ENCODE data around the gene STX5. TPM values are rescaled to one million over a fixed set of nuclear protein-coding genes. Genes with fewer than 3 reads are reported as not detected.

STX5 gene
- 46.2 and 49.9 TPM in 2 replicates for total RNA-seq

GRCh38 chr11:62831520-62832335, at the start of gene STX5:
TSS of gene STX5 (minus strand) at chr11:62832051. CDS start at chr11:62831243, 808 bp downstream.

GRCh38 chr11:62880803-62881578, 49.1 kb upstream of the STX5 start, which contains the start of gene SLC3A2:
TSS of gene SLC3A2 (plus strand) at chr11:62880896. CDS start at chr11:62881024, 128 bp downstream.

GRCh38 chr11:62839050-62839945, 7.4 kb upstream of the STX5 start, which contains the start of gene WDR74:
TSS of gene WDR74 (minus strand) at chr11:62839590. CDS start at chr11:62839570, 20 bp downstream.

GRCh38 chr11:62832336-62833234, 734 bp upstream of the STX5 start, which contains the start of gene TEX54:
TSS of gene TEX54 (minus strand) at chr11:62832841.

GRCh38 chr11:62805076-62805892, 26.6 kb downstream of the STX5 start, which contains the start of gene NXF1:
TSS of gene NXF1 (minus strand) at chr11:62805440. CDS start at chr11:62805356, 84 bp downstream.

GRCh38 chr11:62791501-62792201, 40.2 kb downstream of the STX5 start, which contains the start of gene TMEM223:
TSS of gene TMEM223 (minus strand) at chr11:62792006. CDS start at chr11:62791994, 12 bp downstream.

GRCh38 chr11:62787005-62787759, 44.7 kb downstream of the STX5 start, which contains the start of gene TMEM179B:
TSS of gene TMEM179B (plus strand) at chr11:62787402. CDS start at chr11:62787432, 30 bp downstream.

GRCh38 chr11:62771144-62772021, 60.5 kb downstream of the STX5 start, which contains the start of gene TAF6L:
TSS of gene TAF6L (plus strand) at chr11:62771396. CDS start at chr11:62775784, 4,388 bp downstream.

Other genes starting within 250 kb of the STX5 start
- gene TUT1, start 240.5 kb downstream of the STX5 start, total RNA-seq, result 4.8 and 6.7 TPM in 2 replicates
- gene MTA2, start 230.2 kb downstream of the STX5 start, total RNA-seq, result 110 and 118 TPM in 2 replicates
- 12.8 and 14.3 TPM in 2 replicates for gene EML3, start 219.3 kb downstream of the STX5 start, total RNA-seq
- 5.5 and 7.8 TPM in 2 replicates for gene ROM1, start 218.8 kb downstream of the STX5 start, total RNA-seq
- gene B3GAT3, start 210.1 kb downstream of the STX5 start, total RNA-seq, result 22.3 and 35.2 TPM in 2 replicates
- 249 and 288 TPM in 2 replicates for gene GANAB, start 185.4 kb downstream of the STX5 start, total RNA-seq
- 15.1 and 22.9 TPM in 2 replicates for gene INTS5, start 178.7 kb downstream of the STX5 start, total RNA-seq
- gene C11orf98, start 166.8 kb downstream of the STX5 start, total RNA-seq, result 39.7 and 43.3 TPM in 2 replicates
- 7.4 and 7.5 TPM in 2 replicates for gene CSKMT, start 166.7 kb downstream of the STX5 start, total RNA-seq
- gene UQCC3, start 160.4 kb downstream of the STX5 start, total RNA-seq, result 11.7 and 12.1 TPM in 2 replicates
- gene LBHD1, start 159.8 kb downstream of the STX5 start, total RNA-seq, result 2.4 and 3.0 TPM in 2 replicates
- 193 and 199 TPM in 2 replicates for gene UBXN1, start 153.0 kb downstream of the STX5 start, total RNA-seq
- 10.6 and 11.7 TPM in 2 replicates for gene LRRN4CL, start 142.5 kb downstream of the STX5 start, total RNA-seq
- 58.3 and 73.6 TPM in 2 replicates for gene BSCL2, start 124.6 kb downstream of the STX5 start, total RNA-seq
- not detected in 2 replicates for gene GNG3, start 124.4 kb downstream of the STX5 start, total RNA-seq
- gene HNRNPUL2, start 104.6 kb downstream of the STX5 start, total RNA-seq, result 7.3 and 9.7 TPM in 2 replicates
- gene TTC9C, start 103.6 kb downstream of the STX5 start, total RNA-seq, result 34.0 and 37.4 TPM in 2 replicates
- 9.7 and 12.7 TPM in 2 replicates for gene ZBTB3, start 77.9 kb downstream of the STX5 start, total RNA-seq
- gene POLR2G, start 70.5 kb downstream of the STX5 start, total RNA-seq, result 62.2 and 77.1 TPM in 2 replicates
- gene TAF6L, start 60.7 kb downstream of the STX5 start, total RNA-seq, result 12.1 and 19.1 TPM in 2 replicates
- 35.7 and 38.4 TPM in 2 replicates for gene TMEM179B, start 44.6 kb downstream of the STX5 start, total RNA-seq
- gene TMEM223, start 40.0 kb downstream of the STX5 start, total RNA-seq, result 12.8 and 16.0 TPM in 2 replicates
- gene NXF1, start 26.6 kb downstream of the STX5 start, total RNA-seq, result 9.7 and 21.1 TPM in 2 replicates
- gene TEX54, start 790 bp upstream of the STX5 start, total RNA-seq, result not detected in 2 replicates
- 51.0 and 77.9 TPM in 2 replicates for gene WDR74, start 7.5 kb upstream of the STX5 start, total RNA-seq
- gene SLC3A2, start 48.8 kb upstream of the STX5 start, total RNA-seq, result 210 and 296 TPM in 2 replicates
- gene CHRM1, start 89.3 kb upstream of the STX5 start, total RNA-seq, result not detected in 2 replicates
- gene SLC22A6, start 152.9 kb upstream of the STX5 start, total RNA-seq, result not detected in 2 replicates
- gene SLC22A8, start 183.8 kb upstream of the STX5 start, total RNA-seq, result not detected in 2 replicates

Data from smooth muscle cell of bladder (primary cell).